T-helper 17 cell (primary cell): ENCODE results near the gene P2RX4. TPM values are rescaled to one million over a fixed set of nuclear protein-coding genes. Genes with fewer than 3 reads are reported as not detected.

Source experiments
- ATAC-seq: fragments of 150-1000 bp; cut with Tn5 transposase; 2 replicates; pipeline ENCODE4 v1.10.0; 2021; ENCODE audit warnings: mild to moderate bottlenecking, moderate library complexity
- DNase-seq, 3 donors: peaks; one replicate each; pipeline versions ENCODE4 v3.0.0 to v3.0.0-alpha.2; 2020 to 2021
- H3K9me3 ChIP-seq: one replicate; pipeline ENCODE4 v1.7.0; 2013; ENCODE audit warnings: low read length, mild to moderate bottlenecking; ENCODE audit not compliant: control insufficient read depth, poor library complexity, severe bottlenecking
- H3K27ac Mint-ChIP-seq: one replicate; pipeline ENCODE4 v1.8.0; 2022; ENCODE audit warnings: mild to moderate bottlenecking, moderate library complexity, mixed read lengths
- H3K27me3 Mint-ChIP-seq: one replicate; pipeline ENCODE4 v1.8.0; 2022; ENCODE audit warnings: mixed read lengths
- H3K36me3 Mint-ChIP-seq: one replicate; pipeline ENCODE4 v1.8.0; 2022; ENCODE audit warnings: low read depth, mixed read lengths
- H3K4me1 Mint-ChIP-seq: one replicate; pipeline ENCODE4 v1.8.0; 2022; ENCODE audit warnings: mild to moderate bottlenecking, mixed read lengths
- H3K4me3 Mint-ChIP-seq: one replicate; pipeline ENCODE4 v1.8.0; 2022; ENCODE audit warnings: mild to moderate bottlenecking, moderate library complexity, mixed read lengths
- total RNA-seq, 4 donors: library from RNA in 2 of 4; stranded (reverse) in 2 of 4; gene quantifications; one replicate each; pipeline ENCODE4 v1.2.3 and lab custom pipeline; 2022 to 2026

The P2RX4 gene
- total RNA-seq, 2 donors from 2014 or later, result 42.8 to 53.5 TPM

GRCh38 chr12:121176826-121177529 is 33.0 kb upstream of the P2RX4 start:
- Mint-ChIP-seq H3K4me3 (no peak overlapping the region), H3K27me3 (no peaks in the 10 kb centered on the region), H3K4me1 (no peaks in the 10 kb centered on the region), H3K27ac (no peak overlapping the region), H3K36me3 (no peaks in the 10 kb centered on the region)
- no peak for DNase-seq
- ATAC-seq, result no peak
- H3K9me3 ChIP-seq, result no peaks in the 10 kb centered on the region

GRCh38 chr12:121181181-121181580 is 28.7 kb upstream of the P2RX4 start:
- Mint-ChIP-seq H3K27me3 (no peaks in the 10 kb centered on the region), H3K4me1 (no peaks in the 10 kb centered on the region), H3K4me3 (no peak overlapping the region), H3K27ac (no peak overlapping the region), H3K36me3 (no peaks in the 10 kb centered on the region)
- ATAC-seq, result no peak
- no peaks in the 10 kb centered on the region for H3K9me3 ChIP-seq
- no peak for DNase-seq

GRCh38 chr12:121182222-121182893 is 27.6 kb upstream of the P2RX4 start:
- no peaks in the 10 kb centered on the region for H3K9me3 ChIP-seq
- no peaks in the 10 kb centered on the region for H3K4me1 Mint-ChIP-seq
- no peaks in the 10 kb centered on the region for H3K27me3 Mint-ChIP-seq
- peak overlapping the region; percentile 27 for H3K27ac Mint-ChIP-seq
- no peaks in the 10 kb centered on the region for H3K36me3 Mint-ChIP-seq
- ATAC-seq (no peak), DNase-seq (no peak)
- H3K4me3 Mint-ChIP-seq, result no peak overlapping the region

- Mint-ChIP-seq H3K4me1 (no peaks in the 10 kb centered on the region), H3K27me3 (no peaks in the 10 kb centered on the region), H3K36me3 (no peaks in the 10 kb centered on the region), H3K27ac (peak overlapping the region; percentile 16), H3K4me3 (no peak overlapping the region)
- no peaks in the 10 kb centered on the region for H3K9me3 ChIP-seq
- ATAC-seq (no peak), DNase-seq (no peak)
These were observed 25.5 kb upstream of the P2RX4 start for GRCh38 chr12:121184425-121184824.

GRCh38 chr12:121184984-121185889 is 24.7 kb upstream of the P2RX4 start:
- H3K9me3 ChIP-seq, result no peaks in the 10 kb centered on the region
- ATAC-seq (no peak), DNase-seq (no peak)
- H3K4me1 Mint-ChIP-seq, result no peaks in the 10 kb centered on the region
- H3K27me3 Mint-ChIP-seq, result no peaks in the 10 kb centered on the region
- H3K36me3 Mint-ChIP-seq, result no peaks in the 10 kb centered on the region
- H3K4me3 Mint-ChIP-seq, result no peak overlapping the region
- H3K27ac Mint-ChIP-seq, result peak overlapping the region; percentile 16

- Mint-ChIP-seq H3K4me1 (peaks cover 2% of the 10 kb centered on the region), H3K27ac (no peak overlapping the region), H3K27me3 (no peaks in the 10 kb centered on the region), H3K36me3 (peaks cover 3% of the 10 kb centered on the region), H3K4me3 (no peak overlapping the region)
- H3K9me3 ChIP-seq, result no peaks in the 10 kb centered on the region
- DNase-seq (no peak), ATAC-seq (no peak)
These were observed 23.1 kb upstream of the P2RX4 start for GRCh38 chr12:121186826-121187225.

- H3K9me3 ChIP-seq, result no peaks in the 10 kb centered on the region
- ATAC-seq (no peak), DNase-seq (no peak)
- H3K36me3 Mint-ChIP-seq, result peaks cover 5% of the 10 kb centered on the region
- H3K4me3 Mint-ChIP-seq, result no peak overlapping the region
- H3K27ac Mint-ChIP-seq, result no peak overlapping the region
- peaks cover 5% of the 10 kb centered on the region for H3K4me1 Mint-ChIP-seq
- H3K27me3 Mint-ChIP-seq, result no peaks in the 10 kb centered on the region
These were observed 22.4 kb upstream of the P2RX4 start for GRCh38 chr12:121187501-121187900.

- H3K36me3 Mint-ChIP-seq, result peaks cover 5% of the 10 kb centered on the region
- no peaks in the 10 kb centered on the region for H3K9me3 ChIP-seq
- no peaks in the 10 kb centered on the region for H3K27me3 Mint-ChIP-seq
- H3K4me1 Mint-ChIP-seq, result peaks cover 5% of the 10 kb centered on the region
- H3K27ac Mint-ChIP-seq, result no peak overlapping the region
- ATAC-seq (no peak), DNase-seq (no peak)
- no peak overlapping the region for H3K4me3 Mint-ChIP-seq
These were observed 21.7 kb upstream of the P2RX4 start for GRCh38 chr12:121188227-121188626.

- DNase-seq (no peak), ATAC-seq (no peak)
- H3K4me1 Mint-ChIP-seq, result peaks cover 5% of the 10 kb centered on the region
- H3K27me3 Mint-ChIP-seq, result no peaks in the 10 kb centered on the region
- no peak overlapping the region for H3K27ac Mint-ChIP-seq
- no peaks in the 10 kb centered on the region for H3K9me3 ChIP-seq
- H3K4me3 Mint-ChIP-seq, result no peak overlapping the region
- peaks cover 5% of the 10 kb centered on the region for H3K36me3 Mint-ChIP-seq
These were observed 20.8 kb upstream of the P2RX4 start for GRCh38 chr12:121189131-121189530.

- Mint-ChIP-seq H3K4me3 (no peak overlapping the region), H3K27me3 (no peaks in the 10 kb centered on the region), H3K36me3 (peaks cover 5% of the 10 kb centered on the region), H3K27ac (no peak overlapping the region), H3K4me1 (peaks cover 5% of the 10 kb centered on the region)
- no peak for ATAC-seq
- DNase-seq, result no peak
- no peaks in the 10 kb centered on the region for H3K9me3 ChIP-seq
These were observed 20.2 kb upstream of the P2RX4 start for GRCh38 chr12:121189619-121190155.

GRCh38 chr12:121190523-121191031 is 19.4 kb upstream of the P2RX4 start:
- Mint-ChIP-seq H3K27me3 (no peaks in the 10 kb centered on the region), H3K4me1 (peaks cover 5% of the 10 kb centered on the region), H3K4me3 (no peak overlapping the region), H3K36me3 (peaks cover 5% of the 10 kb centered on the region), H3K27ac (no peak overlapping the region)
- DNase-seq, result no peak
- no peak for ATAC-seq
- H3K9me3 ChIP-seq, result no peaks in the 10 kb centered on the region

- H3K36me3 Mint-ChIP-seq, result peaks cover 5% of the 10 kb centered on the region
- H3K27ac Mint-ChIP-seq, result no peak overlapping the region
- H3K4me1 Mint-ChIP-seq, result peaks cover 5% of the 10 kb centered on the region
- DNase-seq (no peak), ATAC-seq (no peak)
- no peaks in the 10 kb centered on the region for H3K9me3 ChIP-seq
- no peaks in the 10 kb centered on the region for H3K27me3 Mint-ChIP-seq
- no peak overlapping the region for H3K4me3 Mint-ChIP-seq
These were observed 18.8 kb upstream of the P2RX4 start for GRCh38 chr12:121191151-121191550.

GRCh38 chr12:121196902-121197301 is 13.0 kb upstream of the P2RX4 start:
- no peaks in the 10 kb centered on the region for H3K27me3 Mint-ChIP-seq
- H3K9me3 ChIP-seq, result no peaks in the 10 kb centered on the region
- peaks cover 3% of the 10 kb centered on the region for H3K4me1 Mint-ChIP-seq
- no peak overlapping the region for H3K27ac Mint-ChIP-seq
- peak; percentile 69 for ATAC-seq
- peak overlapping the region; percentile 47 for H3K4me3 Mint-ChIP-seq
- DNase-seq, result no peak
- peaks cover 1% of the 10 kb centered on the region for H3K36me3 Mint-ChIP-seq
